NCI-H2227 (cell line): Measurements from ENCODE around the gene MOSMO.
"Not testable (repeated sequence)": the region's sequence is repeated elsewhere in the genome, so short reads cannot be mapped to it uniquely, and the experiment has no call there.

Experiments used
- DNase-seq: peaks from one replicate; lab custom pipeline; 2025; ENCODE audit not compliant: unreplicated experiment; lab: John Stamatoyannopoulos, UW

Gene MOSMO

DNA sequence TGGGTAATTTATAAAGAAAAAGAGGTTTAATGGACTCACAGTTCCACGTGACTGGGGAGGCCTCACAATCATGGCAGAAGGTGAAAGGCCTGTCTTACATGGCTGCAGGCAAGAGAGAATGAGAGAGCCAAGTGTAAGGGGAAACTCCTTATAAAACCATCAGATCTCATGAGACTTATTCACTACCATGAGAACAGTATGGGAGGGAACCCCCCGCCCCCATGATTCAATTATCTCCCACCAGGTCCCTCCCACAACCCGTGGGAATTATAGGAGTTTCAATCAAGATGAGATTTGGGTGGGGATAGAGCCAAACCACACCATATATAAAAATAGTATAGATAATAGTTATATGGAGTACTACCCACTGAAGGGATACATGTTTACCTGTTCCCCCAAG lies 36.0 kb downstream of the MOSMO start:
- DNase-seq = not testable (repeated sequence)

DNA sequence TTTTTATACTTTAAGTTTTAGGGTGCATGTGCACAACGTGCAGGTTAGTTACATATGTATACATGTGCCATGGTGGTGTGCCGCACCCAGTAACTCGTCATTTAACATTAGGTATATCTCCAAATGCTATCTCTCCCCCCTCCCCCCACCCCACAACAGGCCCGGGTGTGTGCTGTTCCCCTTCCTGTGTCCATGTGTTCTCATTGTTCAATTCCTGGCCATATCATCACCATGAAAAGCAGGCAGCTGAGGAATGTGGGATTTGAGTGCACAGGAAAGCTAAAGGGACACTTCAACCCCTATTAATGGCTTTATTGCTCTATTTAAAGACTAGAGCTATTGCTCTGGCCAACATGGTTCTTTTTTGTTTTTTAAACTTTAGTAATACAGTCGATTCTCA lies 38.0 kb downstream of the MOSMO start:
- not testable (repeated sequence) for DNase-seq

DNA sequence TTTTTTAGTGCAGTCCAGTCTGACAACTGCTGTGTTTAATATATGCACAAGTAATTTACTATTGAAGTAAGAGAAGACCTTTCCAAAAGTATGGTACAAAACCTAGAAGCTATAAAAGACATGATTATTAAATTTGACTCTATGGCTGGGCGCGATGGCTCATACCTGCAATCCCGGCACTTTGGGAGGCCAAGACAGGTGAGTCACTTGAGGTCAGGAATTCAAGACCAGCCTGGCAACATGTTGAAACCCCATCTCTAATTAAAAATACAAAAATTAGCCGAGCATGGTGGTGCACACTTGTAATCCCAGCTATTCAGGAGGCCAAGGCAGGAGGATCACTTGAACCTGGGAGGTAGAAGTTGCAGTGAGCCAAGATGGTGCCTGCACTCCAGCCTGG lies 43.1 kb downstream of the MOSMO start:
- no peak for DNase-seq

- DNase-seq = no peak
Measured at GRCh38 chr16:22052980-22053379, 45.1 kb downstream of the MOSMO start.

DNA sequence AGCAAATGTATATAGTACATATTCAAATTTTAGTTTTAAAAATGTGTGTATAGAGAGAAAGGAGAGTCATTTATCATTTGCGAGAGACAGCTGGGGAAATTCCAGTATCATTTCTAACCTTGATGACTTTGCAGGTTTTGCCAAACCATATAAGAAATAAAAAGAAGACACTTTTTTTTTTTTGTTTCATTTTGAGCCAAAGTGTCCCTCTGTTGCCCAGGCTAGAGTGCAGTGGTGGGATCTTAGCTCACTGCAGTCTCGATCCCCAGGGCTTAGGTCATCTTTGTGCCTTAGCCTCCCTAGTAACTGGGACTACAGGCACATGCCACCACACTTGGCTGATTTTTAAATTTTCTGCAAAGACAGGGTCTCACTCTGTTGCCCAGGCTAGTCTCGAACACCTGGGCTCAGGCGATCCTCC lies 46.0 kb downstream of the MOSMO start:
- DNase-seq = no peak

DNA sequence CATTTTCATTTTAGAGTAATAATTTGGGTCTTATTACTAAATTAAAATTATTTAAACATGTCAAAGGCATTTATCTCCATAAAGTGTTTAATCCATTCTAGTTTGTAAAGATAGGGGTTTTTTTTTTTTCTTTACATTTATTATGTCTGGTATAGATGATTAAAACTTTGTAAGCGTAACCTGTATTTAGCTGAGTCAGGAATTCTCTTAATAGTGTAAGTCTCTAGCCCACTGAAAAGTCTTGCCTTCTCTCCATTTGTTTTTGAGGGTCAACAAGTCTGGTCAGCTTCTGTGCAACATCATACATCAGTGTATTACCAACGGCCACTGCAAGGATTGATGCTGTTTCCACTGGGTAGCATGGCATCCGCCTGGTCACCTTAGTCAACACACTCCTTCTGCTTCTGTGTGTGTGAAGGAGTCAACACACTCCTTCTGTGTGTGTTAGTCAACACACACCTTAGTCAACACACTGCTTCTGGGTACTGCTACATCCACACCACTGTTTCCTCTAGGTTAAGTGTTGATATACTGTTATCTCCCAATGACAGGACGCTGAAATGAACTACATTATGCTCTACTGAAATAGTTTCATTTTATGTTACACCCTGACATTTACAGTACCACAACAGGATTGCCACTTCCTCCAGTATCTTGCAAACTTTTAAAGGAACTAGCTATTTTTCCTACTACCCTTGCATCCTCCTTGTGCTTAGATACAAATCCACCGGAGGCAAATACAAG lies 47.1 kb downstream of the MOSMO start:
- DNase-seq = no peak

GRCh38 chr16:22055881-22056280 lies 48.0 kb downstream of the MOSMO start:
- no peak for DNase-seq

- DNase-seq = no peak
Measured at GRCh38 chr16:22063888-22064467, 56.1 kb downstream of the MOSMO start.

DNA sequence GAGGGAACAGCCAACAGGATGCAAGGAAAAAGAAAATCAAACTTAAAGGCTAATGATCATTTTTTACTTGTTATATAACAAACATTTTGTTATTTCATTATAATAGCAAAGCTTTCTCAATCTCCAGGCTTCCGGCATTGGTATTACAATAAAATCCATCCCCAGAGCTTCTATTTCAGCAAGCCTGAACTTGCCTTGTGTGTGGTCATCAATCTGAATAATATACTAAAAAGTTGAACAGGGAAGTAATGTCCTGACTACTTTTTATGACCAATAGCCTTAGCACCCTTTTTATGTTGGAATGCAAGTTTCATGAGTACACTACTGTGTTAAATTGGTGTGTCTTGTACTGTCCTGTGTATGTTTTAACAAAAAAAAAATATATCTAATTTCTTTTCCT lies 57.3 kb downstream of the MOSMO start:
- no peak for DNase-seq

DNA sequence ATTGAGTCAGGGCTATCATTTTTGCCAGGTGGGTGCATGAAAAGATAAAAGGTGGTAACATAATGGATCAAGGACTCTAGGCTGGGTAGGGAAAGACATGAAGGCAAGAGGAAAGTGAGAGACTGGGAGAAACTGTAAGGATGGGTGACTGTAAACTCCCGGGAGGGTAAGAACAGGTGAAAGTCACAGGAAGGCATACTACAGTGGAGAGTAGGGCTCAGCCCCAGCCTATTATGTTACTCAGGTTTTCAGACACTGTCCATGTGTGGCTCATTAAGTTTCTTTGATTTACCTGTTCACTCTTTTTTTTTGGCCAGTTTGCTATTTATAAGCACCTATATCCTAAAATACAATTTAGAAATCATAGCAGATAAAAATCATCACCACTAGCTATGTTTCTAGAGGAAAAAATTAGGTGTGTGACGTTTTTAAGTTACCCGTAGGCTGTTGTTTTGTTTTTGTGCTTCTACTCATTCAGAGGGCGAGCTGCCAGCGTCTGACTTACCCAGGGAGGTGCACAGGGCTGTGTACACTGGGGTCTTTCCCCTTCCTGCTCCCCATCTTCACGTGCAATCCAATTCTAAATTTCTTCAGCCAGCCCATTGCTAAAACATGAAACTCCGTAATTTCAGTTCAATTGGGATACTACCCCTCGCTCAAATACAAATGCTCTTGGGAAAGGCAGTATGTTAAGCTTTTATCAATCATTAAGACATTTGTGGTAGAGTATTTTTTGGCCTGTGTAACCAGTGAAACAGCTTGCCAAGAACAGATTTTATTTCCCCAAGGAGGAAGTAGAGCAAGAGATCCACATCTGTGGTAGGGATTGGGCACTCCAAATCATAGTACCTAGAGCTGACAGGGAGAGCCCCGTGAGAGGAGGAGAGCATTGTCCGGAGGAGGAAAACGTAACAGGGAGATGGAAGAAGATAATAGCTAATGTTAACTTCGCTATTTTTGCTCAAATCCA lies 62.7 kb downstream of the MOSMO start:
- DNase-seq = no peak

DNA sequence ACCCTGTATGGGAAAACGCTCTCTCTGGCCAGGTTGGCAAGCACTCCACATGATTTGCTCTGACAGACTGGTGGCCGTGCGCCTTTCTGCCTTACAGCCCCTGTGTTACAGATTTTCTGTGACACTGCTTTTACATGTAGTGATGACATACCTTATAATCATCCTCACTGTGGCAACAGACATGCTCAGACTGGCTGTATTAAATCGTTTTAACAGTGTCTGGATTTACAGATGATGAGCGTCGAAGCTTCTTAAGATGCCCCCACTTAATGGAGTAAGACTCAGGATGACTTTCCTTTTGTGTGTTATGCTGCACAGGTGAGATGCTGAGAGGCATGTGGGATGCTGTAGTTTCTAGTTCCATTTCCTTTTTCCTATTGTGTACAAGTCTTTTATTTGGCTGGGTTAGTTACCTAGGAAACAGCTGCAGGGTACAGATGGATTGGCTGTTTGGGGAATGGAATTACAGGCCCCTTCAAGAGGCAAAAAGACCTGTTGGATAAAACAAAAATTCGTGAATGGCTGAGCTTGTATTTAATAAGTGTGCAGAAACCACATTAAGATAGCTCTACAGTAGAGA lies 63.5 kb downstream of the MOSMO start:
- DNase-seq = no peak

DNA sequence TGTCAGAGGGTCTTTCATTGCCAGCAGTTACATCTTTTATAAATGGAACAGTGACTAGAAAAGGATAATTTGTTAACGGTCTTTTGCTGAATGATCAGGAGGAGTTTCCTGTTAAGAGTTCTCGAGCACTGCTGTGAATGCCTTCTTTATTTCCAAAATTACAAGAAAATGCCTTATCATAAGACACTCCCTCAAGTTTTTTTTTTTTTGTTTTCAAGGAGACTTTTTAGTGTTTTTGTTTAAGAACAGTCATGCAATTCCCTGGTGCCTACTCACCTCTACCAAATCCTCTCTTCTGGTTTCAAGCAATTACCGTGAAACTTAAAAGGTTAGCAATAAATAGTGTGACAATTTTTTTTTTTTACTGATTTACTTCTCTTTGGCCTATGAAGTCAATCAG lies 65.4 kb downstream of the MOSMO start:
- DNase-seq = no peak

DNA sequence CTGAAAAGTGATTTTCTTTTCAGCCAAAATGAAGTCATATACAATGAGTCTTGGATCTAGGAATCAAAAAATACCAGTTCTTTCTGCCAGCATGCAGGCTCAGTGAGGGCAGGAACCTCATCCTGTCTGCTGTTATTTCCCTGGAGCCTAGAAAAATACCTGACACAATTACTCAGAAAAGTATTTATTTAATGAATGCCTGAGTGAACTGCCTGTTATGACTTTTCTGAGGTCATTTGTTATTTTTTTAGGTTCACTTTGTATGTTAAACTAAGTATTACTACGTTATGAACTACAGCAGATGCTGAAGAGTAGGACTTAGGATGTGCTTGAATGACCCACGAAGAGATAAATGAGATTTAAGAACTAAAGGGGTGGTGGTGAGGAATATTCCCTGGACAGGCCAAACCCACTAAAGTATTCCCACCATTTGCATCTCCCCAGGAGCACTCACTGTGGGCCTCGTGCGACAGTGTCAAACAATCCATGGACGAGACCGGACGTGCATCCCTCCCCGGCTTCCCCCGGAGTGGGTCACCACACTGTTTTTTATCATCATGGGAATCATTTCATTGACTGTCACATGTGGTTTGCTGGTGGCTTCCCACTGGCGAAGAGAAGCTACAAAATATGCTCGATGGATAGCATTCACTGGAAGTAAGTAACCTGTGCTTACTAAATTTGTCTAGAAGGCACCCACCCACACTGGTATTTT lies 67.3 kb downstream of the MOSMO start:
- DNase-seq = no peak

- DNase-seq = no peak
Measured at GRCh38 chr16:22075776-22076175, 67.9 kb downstream of the MOSMO start.

DNA sequence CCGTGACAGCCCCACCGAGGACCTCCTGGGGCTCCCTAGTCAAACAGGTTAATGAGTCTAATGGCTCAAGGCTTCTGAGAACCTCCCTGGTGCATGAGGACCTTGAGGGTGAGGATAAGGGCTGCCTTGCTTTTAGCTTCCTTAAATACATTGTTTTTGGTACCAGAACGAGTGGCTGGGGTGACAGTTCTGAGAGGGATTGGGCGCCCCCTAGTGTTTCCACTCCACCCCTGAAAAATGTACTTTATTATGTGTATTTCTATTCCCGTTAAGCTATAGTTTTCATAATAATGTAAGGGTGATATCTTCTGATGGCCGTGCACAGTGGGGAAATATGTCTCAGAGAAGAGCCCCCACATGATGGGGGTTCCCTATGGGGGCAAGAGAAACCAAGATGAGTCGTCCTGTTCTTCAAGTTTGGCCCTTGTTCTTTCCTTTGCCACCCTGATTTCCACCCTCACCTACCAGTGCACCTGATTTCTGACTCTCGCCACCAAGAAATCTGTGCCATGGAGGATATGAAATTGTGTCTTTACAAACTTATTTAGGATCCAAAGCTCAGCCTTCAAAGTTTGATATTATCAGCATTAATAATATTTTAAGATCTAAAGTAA lies 69.9 kb downstream of the MOSMO start:
- peak; percentile 68 for DNase-seq

GRCh38 chr16:22078656-22079055 lies 70.7 kb downstream of the MOSMO start:
- no peak for DNase-seq

DNA sequence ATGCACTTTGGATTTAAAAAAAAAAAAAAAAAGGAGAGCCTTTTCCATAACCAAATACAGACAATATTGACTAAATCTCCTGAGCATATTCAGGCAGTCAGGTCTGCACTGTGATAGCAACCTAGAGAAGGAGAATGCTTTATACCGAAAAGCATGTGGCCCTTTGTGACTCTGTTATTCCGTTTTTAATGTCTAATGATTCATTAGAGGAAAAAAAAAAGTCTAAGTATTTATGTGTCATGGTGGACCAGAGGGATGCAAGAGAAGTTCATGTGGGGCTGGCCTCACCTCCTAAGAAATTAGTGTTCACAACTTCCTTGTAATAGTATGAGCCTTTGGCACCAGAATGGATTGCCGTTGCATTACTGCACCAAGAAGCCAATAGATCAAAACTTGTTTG lies 73.1 kb downstream of the MOSMO start:
- no peak for DNase-seq

DNA sequence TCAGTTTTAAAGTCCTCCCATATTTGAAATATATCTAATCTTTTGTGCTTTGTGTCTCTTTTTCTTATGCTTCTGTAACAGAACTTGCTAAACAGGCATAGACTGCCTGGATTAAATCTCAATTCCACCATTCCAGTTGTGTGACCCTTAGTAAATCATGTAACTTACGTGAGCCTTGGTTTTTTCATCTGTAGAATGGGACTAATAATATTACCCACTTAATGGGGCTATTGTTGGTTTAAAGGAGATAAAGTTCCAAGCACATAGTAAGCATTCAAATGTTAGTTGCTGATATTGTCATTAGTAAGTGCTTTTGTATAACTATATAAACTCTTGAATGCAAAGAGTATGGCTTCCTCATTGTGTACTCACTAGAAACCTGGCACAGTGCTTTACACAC lies 78.5 kb downstream of the MOSMO start:
- no peak for DNase-seq

- DNase-seq = no peak
Measured at GRCh38 chr16:22088642-22089041, 80.7 kb downstream of the MOSMO start.

- no peak for DNase-seq
Measured at GRCh38 chr16:22089910-22090309, 82.0 kb downstream of the MOSMO start.
